Smooth muscle cell of the brain vasculature (primary cell): ENCODE results near the gene STYXL1.
"Not testable (repeated sequence)": the region's sequence is repeated elsewhere in the genome, so short reads cannot be mapped to it uniquely, and the experiment has no call there.

ENCODE experiments used
- DNase-seq: peaks from one replicate; pipeline ENCODE4 v3.0.0-alpha.2; 2012; ENCODE audit warnings: low read depth, low spot score

Gene STYXL1

GRCh38 chr7:76066716-76067503, 19.1 kb upstream of the STYXL1 start:
- DNase-seq, result no peak

- no peak for DNase-seq
Measured at GRCh38 chr7:76065016-76065612, 17.3 kb upstream of the STYXL1 start.

GRCh38 chr7:76064208-76064970, 16.6 kb upstream of the STYXL1 start:
- DNase-seq, result no peak

GRCh38 chr7:76063525-76063924, 15.7 kb upstream of the STYXL1 start:
- no peak for DNase-seq

GRCh38 chr7:76063114-76063513, 15.3 kb upstream of the STYXL1 start:
- DNase-seq, result no peak

GRCh38 chr7:76062254-76062653, 14.5 kb upstream of the STYXL1 start:
- DNase-seq, result no peak

GRCh38 chr7:76060842-76061241, 13.0 kb upstream of the STYXL1 start:
- no peak for DNase-seq

- DNase-seq, result not testable (repeated sequence)
Measured at GRCh38 chr7:76058745-76059144, 10.9 kb upstream of the STYXL1 start.

- DNase-seq, result no peak
Measured at GRCh38 chr7:76057813-76058145, 10.0 kb upstream of the STYXL1 start.

GRCh38 chr7:76057103-76057812, 9.5 kb upstream of the STYXL1 start:
- DNase-seq, result no peak

- DNase-seq, result no peak
Measured at GRCh38 chr7:76056241-76056640, 8.4 kb upstream of the STYXL1 start.

GRCh38 chr7:76054123-76055120, 6.6 kb upstream of the STYXL1 start:
- DNase-seq, result no peak

- DNase-seq, result no peak
Measured at GRCh38 chr7:76053461-76053860, 5.7 kb upstream of the STYXL1 start.

- DNase-seq, result not testable (repeated sequence)
Measured at GRCh38 chr7:76052681-76053080, 4.9 kb upstream of the STYXL1 start.

- no peak for DNase-seq
Measured at GRCh38 chr7:76051840-76052239, 4.0 kb upstream of the STYXL1 start.

- no peak for DNase-seq
Measured at GRCh38 chr7:76050545-76050944, 2.7 kb upstream of the STYXL1 start.

- DNase-seq, result no peak
Measured at GRCh38 chr7:76049295-76049694, 1.5 kb upstream of the STYXL1 start.

- DNase-seq, result no peak
Measured at GRCh38 chr7:76048668-76048988, 828 bp upstream of the STYXL1 start.

- DNase-seq, result no peak
Measured at GRCh38 chr7:76047305-76047810, 442 bp downstream of the STYXL1 start.

- no peak for DNase-seq
Measured at GRCh38 chr7:76044375-76044865, 3.4 kb downstream of the STYXL1 start.

- DNase-seq, result no peak
Measured at GRCh38 chr7:76040126-76040525, 7.7 kb downstream of the STYXL1 start.
